GM18868 (cell line): ENCODE results near the gene NOL12.

Experiments used
- ATAC-seq: cut with Tn5 transposase; IDR thresholded peaks from one replicate; pipeline ENCODE4 v1.9.1; 2021; ENCODE audit warnings: mild to moderate bottlenecking, moderate library complexity; ENCODE audit not compliant: unreplicated experiment

The NOL12 gene

DNA sequence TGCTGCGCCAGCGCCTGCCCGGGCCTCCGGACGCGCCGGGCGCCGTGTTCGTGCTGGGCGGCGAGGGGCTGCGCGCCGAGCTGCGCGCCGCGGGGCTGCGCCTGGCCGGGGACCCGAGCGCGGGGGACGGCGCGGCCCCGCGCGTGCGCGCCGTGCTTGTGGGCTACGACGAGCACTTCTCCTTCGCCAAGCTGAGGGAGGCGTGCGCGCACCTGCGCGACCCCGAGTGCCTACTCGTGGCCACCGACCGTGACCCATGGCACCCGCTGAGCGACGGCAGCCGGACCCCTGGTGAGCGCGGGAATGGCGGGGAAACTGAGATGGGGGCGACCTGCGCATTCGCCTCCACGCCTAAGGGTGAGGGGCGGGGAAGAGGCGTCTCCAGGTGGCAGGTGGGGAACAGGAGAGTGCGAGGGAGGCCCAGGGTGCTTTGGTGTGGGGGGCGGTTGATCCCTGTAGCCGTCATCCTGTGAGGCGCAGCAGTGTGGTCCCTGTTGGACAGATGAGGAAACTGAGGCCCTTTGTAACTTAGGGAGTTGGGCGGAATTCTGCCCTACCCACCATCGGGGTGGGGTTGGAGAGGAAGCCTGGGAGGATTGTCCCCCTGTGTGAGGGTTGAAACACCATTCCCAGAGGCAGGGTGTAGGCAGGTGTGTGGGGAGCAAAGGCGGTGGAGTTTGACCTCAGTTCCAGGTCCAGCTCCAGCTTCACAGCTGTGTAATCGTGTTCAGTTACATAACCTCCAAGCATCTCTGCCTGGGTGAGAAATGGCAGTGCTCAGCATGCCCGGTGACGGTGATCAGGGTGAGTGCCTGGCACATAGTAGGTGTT, 26.9 kb upstream of the NOL12 start:
- peak; percentile 2 for ATAC-seq

DNA sequence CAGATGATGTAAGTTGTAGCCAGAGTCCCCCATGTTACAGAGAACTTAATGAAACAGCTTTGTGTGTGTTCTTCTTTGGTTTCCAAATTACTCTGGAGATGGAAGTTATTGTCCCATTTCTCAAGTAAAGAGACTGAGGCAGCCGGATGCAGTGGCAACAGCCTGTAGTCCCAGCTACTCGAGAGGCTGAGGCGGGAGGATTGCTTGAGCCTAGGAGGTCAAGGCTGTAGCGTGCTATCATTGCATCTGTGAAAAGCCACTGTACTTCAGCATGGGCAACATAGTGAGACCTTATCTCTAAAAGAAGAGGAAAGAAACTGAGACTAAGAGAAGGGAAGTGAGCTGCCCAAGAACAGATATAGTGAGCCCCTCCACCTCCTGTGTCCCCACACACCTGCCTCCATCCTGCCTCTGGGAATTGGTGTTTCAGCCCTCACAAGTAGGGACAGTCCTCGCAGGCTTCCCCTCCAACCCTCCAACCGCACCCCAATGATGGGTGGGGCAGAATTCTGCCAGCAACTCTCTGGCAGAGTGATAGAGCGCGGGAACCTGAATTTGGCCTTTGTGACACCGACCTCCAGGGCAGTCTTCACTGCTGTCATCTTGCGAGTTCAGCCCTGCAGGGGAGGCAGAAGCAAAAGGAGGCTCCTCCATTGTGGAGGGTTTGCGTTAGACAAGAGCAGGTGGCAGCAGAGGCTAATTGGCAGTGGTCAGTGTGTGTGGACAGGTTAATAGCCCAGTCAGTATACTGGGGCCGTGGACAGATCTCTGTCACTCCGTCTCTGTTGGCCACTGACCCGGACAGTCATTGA, 26.0 kb upstream of the NOL12 start:
- no peak for ATAC-seq

DNA sequence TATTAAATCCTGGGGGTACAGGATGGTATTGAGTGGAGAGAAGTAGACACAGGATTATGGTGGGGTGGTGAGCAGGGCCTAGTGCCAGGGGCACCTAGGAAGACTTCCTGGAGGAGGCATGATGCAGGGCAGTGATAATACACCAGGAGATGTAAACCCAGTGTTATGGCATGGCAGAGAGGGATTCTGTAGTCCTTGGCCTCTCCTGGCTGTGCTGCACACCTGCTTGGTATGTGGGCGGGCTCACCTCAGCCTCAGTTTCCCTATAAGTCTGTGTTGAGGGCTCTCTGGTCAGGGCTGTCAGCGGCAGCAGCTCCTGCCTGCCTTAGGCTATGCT, 25.5 kb upstream of the NOL12 start:
- no peak for ATAC-seq

DNA sequence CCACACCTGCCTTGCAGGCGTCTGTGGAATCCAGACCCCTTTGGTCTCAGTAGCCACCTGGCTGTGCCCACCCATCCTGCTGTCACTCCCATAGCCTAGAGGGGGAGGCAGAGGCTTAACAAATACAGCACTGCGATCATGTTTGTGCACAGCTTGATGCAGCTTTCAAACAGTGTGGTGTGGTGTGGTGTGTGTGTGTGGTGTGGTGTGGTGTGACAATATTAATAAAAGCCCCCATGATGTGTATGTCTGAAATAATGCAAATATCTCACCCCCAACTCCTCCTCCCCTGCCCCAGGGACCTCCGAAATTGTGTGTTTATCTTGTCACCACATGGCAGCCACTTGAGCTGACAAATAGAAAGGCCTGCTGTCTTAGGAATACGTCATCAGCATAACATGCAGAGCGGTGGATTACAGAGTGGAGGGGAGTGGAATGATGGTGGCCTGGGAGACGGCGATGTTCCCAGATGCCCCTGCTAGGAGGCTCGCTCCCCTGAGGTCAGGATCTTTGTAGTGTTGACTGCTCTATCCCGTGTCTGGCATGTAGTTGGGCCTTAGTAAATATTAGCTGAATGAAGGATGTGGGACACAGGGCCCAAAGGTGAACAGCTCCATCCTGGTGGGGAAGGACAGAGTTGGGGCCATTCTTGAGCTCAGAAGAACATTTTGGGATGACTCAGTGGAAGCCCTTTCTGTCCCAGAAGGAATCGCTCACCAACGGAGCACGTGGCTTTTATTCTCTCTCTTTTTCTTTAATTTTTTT, 24.8 kb upstream of the NOL12 start:
- ATAC-seq, result no peak

GRCh38 chr22:37662039-37662438, 24.1 kb upstream of the NOL12 start:
- ATAC-seq, result no peak

- no peak for ATAC-seq
These were observed 22.5 kb upstream of the NOL12 start for GRCh38 chr22:37663521-37664140.

DNA sequence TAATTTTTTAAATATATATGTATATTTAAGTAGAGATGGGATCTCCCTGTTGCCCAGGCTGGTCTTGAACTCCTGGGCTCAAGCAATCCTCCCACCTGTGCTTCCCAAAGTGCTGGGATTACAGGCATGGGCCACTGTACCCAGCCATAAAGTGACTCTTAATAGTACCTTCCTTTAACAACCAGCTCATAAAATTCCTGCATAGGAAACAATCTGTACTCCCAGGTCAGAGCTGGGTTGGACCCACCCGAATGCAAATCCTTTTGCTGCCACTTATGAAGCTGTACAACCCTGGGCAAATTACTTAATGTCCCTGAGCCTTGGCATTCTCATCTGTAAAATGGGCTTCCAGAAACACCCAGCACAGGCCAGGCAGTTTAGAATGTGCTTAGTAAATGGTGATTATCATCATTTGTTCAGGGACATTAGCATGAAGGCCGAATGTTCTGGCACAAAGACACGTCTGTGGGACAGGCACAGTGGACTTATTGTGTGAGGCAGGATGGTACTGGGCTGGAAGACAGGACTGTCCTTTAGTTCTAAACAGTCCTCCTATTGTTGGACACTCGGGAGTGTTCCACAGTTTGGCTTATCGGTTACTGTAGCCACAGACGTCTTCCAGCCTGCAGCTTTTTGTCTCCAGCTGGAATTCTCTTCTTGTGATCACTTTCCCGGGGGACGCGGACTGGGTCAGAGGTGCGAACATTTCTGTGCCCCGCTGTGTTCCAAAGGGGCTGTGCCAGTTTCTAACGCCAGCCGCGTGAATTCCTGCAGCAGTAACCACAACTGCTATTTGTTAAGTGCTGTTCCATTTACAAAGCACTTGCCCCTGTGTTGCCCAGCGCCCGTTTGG, 21.7 kb upstream of the NOL12 start:
- ATAC-seq, result no peak

DNA sequence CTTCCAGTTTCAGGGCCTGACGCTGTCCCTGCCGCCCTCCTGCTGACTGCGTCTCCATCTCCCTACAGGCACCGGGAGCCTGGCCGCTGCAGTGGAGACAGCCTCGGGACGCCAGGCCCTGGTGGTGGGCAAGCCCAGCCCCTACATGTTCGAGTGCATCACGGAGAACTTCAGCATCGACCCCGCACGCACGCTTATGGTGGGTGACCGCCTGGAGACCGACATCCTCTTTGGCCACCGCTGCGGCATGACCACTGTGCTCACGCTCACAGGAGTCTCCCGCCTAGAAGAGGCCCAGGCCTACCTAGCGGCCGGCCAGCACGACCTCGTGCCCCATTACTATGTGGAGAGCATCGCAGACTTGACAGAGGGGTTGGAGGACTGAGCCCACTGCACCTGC, 20.7 kb upstream of the NOL12 start:
- no peak for ATAC-seq

- no peak for ATAC-seq
These were observed 16.6 kb upstream of the NOL12 start for GRCh38 chr22:37669586-37669985.

DNA sequence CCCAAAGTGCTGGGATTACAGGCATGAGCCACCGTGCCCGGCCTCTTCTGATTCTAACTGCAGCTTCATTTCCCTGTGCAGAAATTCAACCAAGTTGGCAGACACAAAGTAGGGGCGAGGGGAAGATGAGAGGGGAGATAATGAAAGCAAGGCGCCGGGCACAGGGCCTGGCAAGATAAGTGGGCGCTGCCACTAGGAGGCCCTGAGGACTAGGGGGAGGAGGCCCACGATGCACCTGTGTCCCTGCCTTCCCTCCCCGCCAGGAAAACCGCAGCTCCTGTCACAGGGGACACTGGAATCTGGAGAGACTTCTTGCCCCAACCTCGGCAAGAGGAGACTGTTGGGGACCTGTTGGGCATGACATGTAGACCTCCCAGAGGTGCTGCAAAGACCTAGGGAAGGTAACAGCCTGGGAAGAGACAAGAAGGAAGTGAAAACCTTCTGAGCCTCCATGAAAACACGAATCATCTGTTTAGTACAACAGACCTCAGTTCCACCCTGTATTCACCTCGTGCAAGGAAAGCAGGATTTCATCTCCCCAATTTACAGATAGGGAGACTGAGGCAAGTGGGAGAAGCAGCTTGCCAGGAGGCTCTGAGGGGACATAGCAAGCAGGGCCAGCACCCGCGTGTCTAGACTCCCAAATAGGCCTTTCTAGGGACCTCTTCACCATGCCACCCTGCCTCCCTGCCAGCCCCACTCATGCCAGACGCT, 13.8 kb upstream of the NOL12 start:
- no peak for ATAC-seq

- no peak for ATAC-seq
These were observed 13.2 kb upstream of the NOL12 start for GRCh38 chr22:37672920-37673455.

- ATAC-seq, result no peak
These were observed 11.9 kb upstream of the NOL12 start for GRCh38 chr22:37674248-37674647.

- peak; percentile 65 for ATAC-seq
These were observed 10.9 kb upstream of the NOL12 start, which contains the start of gene LGALS1 for GRCh38 chr22:37674951-37675929. Gene LGALS1, plus strand, starts transcription at chr22:37675636. Its CDS starts 67 bp downstream, at chr22:37675703.

DNA sequence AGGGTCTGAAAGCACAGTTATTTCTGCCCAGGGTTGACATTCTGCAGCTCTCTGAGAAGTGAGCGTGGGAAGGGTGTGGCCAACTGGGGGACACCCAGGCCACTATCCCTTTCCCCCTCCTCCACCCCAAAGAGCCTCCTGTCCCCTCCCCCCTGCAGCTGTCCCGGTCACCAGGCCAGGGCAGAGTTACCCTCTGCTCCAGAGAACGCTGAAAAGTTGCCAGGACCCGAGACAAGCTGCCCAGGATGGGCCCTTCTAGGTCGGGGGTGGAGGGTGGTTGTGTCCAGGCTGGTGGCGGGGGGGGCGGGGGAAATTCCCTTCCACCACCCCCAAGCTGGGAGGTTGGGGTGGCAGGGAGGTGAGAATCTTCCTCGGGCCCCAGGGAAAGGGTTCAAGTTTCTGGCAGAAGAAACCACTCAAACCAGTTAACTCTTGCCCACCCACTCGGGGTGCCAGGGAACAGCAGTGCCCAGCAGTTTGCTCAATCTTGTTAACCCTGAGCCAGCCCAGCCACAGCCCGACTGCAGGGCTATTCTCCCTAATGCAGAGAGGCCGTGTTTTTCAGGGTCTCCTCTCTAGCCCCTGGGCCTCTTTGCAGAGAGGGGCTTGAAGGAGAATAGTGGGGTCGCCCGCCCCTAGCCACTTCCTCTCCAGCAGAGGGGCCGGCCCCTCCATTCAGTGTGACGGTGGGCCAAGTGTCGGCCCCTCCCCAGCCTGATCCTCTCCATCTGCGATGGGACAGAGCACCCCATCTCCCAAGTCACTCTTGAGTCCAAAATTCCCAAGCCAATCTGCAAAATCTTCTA, 10.0 kb upstream of the NOL12 start:
- no peak for ATAC-seq

GRCh38 chr22:37676736-37677492, 9.2 kb upstream of the NOL12 start:
- ATAC-seq, result peak; percentile 54

DNA sequence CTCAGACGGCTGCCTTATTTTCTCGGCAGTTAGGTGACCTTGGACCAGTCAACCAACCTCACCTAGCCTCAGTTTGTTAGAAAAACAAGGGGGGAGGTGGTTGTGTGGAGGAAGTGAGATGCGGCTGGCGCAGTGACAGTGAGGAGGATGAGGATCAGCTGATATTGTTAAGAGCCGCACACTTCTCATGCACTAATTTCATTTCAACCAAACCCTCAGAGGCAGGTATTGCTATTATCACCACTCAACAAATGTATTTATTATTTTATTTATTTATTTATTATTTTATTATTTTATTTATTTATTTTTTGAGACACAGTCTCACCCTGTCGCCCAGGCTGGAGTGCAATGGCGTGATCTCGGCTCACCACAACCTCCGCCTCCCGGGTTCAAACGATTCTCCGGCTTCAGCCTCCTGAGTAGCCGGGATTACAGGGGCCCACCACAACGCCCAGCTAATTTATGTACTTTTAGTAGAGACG, 8.6 kb upstream of the NOL12 start:
- no peak for ATAC-seq
